Stimulated activated CD4-positive, alpha-beta T cell treated with anti-CD3 and anti-CD28 coated beads, Interleukin-12 subunit alpha, Interleukin-12 subunit beta, amount 100 ng/mL, for 48 hours (primary cell): Measurements from ENCODE around the gene KLHL18.
"Not testable (repeated sequence)": the region's sequence is repeated elsewhere in the genome, so short reads cannot be mapped to it uniquely, and the experiment has no call there.

Experiments
- DNase-seq, 3 donors: peaks; one replicate each; pipeline ENCODE4 v3.0.0-alpha.2; 2020; ENCODE audit warnings: low read depth in 2 of 3, low spot score in 1 of 3

Gene KLHL18

DNA sequence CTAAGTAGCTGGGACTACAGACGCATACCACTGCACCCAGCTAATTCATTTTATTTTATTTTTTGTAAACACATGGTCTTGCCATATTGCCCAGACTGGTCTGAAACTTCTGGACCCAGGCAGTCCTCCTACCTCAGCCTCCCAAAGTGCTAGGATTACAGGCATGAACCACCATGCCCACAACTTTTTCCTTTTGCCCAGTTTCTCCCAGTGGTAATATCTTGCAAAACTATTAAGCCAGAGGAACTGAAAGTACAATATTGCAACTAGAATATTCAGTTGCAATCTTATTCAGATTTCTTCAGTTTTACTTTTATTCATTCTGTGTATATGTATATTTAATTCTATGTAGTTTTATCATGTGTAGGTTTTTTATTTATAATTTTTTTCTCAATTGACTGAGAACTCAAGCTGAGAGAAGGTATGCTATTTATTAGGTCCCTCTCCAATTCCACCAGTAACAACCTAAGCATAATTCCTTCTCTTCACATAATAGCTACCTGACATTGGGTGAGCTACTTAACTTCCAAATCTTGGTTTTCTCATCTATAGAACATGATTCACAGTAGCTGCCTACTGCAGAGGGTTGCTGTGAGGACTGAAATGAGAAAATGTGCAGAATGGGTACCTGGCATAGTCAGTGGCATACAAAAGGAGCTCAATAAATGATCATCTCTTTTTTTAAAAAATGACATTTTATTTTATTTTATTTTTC is 30.8 kb downstream of the KLHL18 start:
- no peak for DNase-seq

DNA sequence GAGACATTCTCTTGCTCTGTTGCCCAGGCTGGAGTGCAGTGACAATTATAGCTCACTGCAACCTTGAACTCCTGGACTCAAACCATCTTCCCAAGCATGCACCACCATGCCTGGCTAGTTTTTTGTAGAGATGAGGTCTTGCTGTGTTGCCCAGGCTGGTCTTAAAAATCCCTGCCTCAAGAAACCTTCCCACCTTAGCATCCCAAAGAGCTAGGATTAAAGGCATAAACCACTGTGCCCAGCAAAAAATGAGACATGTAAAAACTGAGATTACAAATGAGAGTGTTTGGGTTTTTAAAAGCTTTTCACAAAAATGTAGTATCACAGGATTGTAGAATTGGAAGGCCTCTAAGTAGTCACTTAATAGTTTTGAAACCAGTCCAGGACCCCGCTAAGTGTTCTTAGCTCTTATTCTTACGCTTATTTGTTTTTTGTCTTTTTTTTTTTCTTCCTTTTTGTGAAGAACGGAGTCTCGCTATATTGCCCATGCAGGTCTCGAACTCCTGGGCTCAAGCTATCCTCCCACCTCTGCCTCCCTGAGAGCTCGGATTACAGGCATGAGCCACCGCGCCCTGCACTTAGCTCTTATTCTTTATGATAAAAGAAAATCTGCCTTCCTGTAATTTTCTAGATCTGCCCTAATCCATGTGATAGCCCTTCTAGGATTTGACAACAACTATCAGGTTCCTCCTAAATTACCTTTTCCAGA is 31.5 kb downstream of the KLHL18 start:
- DNase-seq: no peak

DNA sequence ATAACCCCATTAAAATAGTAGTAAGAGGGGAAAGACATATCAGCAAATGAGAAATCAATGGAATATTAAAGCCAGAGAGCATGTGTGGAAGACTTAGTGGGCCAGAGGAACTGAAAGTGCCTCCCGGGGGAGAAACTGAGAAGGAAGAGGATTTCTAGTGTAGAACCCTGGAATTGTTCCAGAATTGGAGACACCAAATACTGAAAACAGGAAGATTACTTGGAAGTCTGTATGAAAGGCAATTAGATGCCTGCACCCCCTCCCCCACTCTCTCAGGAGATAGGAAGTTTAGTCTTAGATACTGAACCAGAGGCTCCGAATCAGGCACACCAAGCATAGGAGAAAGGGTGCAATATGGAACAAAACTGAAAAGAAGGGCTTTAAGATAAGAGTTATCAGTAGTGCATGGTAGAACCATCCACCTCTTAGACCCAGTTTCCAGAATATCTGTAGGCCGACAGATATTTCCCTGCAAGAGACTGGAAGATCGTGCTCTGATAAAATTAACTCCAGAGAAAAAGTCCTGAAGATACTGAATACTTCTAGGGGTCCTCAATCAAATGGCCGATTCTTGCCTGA is 32.4 kb downstream of the KLHL18 start:
- DNase-seq: no peak

DNA sequence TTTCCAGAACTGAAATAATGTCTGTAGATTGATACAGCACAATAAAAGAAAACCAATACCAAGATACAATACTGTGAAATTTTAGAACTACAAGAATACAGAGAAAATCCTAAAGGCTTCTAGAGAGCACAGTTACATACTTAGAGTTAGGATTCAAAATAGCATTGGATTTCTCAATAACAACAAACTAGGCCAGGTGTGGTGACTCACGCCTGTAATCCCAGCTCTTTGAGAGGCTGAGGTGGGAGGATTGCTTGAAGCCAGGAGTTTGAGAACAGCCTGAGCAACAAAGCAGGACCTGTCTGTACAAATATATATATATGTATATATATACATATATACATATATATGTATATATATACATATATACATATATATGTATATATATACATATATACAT is 33.4 kb downstream of the KLHL18 start:
- not testable (repeated sequence) for DNase-seq

DNA sequence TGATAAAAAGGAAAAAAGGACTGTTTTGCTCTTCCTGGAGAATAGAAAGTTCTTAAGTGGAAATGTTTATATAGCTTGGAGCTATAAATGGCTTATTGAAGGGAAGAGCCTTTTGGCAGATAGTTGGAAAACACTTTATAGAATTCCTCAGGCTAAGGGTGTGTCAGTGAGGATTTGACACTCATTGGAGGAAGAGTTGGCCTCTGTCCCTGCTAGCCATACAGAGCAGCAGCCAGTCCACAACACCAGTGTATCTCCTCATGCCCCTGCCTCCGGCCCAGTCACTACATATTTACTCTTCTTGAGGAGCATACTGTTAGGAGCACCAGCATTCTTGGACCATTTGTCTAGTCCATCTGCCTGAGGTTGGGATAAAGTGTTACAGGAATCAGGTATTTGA is 36.2 kb downstream of the KLHL18 start:
- DNase-seq: no peak

DNA sequence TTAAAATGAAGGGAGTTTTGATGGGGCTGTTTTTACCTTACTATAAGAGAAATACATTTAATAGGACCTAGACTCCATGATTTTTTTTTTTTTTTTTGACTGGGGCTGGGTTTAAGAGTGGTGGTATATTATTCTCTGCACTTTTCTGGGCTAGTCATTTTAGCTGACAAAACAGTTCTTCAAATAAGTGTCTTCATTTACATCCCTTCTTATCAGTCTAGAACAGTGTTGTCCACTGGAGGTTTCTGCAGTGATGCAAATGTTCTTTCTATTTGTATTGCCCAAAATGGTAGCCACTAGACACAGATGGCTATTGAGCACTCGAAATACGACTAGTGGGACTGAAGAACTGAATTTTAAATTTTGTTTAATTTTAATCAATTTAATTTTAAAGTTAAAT is 37.2 kb downstream of the KLHL18 start:
- no peak for DNase-seq

DNA sequence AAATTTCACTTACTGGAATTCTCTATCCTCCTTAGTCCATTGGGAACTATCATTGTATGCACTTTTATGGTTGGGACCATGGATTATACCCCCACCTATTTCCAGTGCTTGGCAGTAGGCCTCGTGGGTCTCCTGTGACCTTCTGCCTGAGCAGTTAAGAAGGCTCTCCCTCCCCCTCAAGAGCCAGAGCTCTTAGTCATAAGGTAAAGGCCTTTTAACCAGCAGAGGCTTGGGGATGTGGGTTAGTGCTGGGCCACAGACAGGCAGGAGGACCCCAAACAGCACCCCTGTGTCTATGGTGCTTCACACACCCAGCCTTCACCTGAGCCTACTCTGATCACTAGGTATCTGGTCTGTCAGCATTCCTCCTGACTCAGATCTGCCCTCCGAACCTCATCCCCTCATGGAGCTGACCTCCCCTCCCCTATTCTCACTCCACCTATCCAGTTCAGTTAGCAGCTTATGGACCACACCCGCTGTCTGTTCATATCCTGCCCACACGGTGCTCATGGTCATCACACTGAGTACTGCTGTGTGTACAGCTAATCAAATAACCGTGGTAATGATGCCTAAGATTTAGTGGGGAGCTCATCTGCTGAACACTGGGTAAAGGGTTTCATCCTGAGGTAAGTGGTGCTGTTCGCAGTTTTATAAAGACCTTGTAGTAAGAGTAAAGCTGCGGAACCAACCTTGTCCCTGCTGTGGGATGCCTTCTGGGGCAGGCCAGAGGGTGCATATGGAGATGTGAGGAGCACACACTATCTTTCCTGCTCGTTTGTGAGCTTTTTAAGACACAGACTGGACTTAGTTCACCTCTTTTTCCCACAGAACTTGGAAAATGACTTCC is 40.9 kb downstream of the KLHL18 start:
- DNase-seq: no peak

DNA sequence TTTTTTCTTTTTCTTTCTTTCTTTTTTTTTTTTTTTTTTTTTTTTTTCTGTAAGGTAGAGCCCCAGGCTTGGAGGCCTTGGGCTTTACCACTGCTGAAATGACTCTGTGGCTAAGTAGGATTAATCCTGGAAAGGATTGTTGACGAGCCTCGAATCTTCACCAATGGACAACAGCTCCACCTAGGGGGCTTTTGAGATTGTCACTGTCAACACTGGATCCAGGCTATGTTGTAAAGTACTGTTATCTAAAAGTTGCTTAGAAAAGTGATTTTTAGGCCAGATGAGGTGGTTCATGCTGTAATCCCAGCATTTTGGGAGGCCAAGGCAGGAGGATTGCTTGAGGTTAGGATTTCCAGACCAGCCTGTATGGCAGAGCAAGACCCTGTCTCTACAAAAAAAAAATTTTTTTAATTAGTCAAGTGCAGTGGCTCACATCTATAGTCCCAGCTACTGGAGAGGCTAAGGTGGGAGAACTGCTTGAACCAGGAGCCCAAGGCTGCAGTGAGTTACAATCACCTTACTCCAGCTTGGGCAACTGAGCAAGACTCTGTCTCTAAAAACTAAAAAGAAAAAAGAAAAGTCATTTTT is 41.6 kb downstream of the KLHL18 start:
- DNase-seq: peak; percentile 5 to 48 (median 20)

DNA sequence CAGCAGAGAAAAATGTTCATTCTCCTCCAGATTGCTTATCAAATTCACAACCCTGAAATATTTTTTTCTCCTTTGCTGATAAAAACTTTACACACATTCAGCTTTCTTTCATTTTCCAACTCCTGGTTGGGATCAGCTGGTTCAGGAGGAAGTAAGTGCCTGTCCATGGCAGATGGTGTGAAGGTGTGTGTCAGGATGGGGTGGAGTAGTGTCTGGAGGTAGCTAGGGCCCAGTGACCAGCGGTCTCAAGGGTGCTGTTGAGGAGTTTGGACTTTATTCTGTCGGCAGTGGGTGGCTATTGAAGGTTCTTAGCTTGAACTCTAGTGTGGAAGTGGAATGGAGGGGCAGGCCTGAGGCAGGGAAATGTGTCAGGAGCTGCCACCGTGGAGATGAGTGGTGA is 51.2 kb downstream of the KLHL18 start:
- no peak for DNase-seq

DNA sequence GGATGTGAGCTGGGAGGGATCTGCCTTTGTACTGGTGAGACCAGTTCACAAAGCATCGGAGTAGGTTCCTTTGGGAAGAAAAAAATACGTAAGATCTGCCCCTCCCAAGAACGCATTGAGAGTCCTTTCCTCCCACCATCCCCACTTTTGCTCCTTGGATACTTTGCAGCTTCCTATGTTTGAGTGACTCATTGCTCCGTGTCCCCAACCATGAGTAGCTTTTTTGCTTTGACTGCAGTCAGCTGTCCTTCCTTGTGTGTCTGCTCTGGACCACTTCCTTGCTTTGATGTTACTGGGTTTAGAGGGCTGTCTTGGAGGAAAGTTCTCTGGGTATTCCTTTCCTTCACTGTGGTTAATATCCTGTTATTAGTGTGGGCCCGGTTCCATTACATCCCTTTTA is 54.9 kb downstream of the KLHL18 start:
- no peak for DNase-seq

DNA sequence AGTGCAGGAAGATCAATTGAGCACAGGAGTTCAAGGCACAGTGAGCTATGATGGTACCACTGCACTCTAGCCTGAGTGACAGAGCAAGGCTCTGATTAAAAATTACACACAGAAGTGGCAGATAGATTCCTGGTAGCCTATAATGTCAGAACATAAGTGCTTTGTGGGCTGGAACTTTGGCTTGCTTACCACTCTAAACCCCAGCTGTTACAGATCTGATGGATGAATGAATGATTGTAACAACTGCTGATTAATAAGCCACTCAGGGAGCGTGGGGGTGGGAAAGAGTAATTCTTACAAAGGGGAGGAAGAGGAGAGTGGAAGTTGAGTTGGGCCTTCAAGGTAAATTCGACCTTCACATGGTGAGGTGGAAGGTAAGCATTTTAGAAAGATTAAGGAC is 57.2 kb downstream of the KLHL18 start:
- DNase-seq: no peak

DNA sequence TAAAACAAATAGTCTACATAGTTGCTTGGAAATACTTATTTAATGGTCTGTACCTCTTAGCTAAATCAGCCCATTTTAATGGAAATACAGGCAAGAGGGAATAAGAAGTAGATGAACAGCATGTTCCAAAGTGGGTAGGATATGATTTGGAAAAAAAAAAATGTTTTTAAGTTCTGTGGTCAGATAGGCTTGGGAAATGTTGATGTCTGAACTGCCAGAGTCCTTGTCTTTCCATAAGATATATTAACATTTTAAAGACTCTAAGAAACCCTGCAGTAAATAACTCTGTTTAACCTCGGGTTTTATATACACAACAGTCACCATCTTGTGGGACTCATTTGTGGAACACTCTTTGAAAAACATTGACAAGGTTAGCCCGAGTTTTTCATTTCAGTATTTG is 58.1 kb downstream of the KLHL18 start:
- no peak for DNase-seq

DNA sequence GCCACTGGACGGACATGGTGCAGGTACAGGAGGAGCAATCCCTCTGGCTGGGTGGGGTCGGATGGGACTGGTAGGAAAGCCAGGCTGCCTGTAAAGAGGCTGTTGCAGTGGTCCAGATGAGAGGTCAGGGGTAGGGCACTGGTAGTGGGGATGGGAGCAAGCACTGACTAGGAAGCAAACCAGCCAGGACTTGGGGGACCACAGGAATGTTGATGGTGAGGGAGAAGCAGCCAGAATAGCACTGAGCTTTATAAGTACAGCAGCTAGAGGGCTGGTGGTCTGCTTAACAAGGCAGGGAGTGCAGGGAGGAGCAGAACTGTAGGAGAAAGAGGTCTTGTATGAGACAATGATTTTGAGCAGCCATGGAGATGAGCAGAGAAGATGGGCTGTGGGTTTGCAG is 59.4 kb downstream of the KLHL18 start:
- no peak for DNase-seq

DNA sequence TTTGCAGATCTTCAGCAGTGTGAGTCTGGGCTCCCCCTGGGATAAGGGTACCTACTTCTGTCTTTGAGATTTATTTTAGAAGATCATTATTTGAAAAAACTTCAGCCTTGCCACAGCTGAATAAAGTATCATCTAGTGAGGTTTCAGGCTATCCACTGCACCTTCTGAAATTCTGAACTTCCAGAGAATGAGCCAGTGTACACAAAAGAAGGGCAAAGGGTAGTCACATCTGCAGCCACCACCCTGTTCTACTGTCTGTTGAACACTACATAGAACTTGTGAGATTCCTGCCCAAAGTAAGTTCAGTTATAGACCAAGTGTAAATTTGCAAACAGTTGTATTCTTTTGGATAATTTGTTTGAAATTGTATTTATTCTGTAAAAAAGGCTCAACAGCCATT is 60.1 kb downstream of the KLHL18 start:
- no peak for DNase-seq

DNA sequence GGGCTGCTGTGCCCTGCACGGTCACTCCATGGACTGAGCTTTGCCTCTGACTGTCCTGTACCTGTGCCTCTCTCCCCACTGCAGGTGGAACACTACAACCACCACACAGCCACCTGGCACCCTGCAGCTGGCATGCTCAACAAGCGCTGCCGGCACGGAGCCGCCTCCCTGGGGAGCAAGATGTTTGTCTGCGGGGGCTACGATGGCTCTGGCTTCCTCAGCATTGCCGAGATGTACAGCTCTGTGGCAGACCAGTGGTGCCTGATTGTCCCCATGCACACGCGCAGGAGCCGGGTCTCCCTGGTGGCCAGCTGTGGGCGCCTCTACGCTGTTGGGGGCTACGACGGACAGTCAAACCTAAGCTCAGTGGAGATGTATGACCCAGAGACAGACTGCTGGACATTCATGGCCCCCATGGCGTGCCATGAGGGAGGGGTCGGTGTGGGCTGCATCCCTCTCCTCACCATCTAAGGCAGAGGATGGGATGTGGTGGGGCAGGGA is 60.8 kb downstream of the KLHL18 start:
- no peak for DNase-seq

DNA sequence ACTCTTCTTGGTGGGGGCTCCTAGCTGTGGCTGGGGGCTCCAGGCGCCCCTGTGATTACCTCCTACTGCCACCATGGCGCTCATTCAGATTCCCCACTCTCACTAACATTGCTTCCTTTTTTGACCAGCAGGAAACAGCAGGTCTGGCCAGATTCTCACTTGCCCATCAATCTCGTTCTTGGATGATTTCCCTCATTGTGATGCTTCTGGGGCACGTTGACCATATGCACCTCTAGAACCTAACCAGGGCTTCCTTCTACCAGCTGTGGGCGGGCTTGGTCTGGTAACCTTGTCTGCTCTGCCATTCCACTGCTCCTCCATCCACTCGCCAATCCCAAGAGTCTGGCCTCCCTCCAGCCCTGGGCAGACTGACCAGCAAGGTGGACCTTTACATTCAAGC is 62.2 kb downstream of the KLHL18 start:
- DNase-seq: no peak

DNA sequence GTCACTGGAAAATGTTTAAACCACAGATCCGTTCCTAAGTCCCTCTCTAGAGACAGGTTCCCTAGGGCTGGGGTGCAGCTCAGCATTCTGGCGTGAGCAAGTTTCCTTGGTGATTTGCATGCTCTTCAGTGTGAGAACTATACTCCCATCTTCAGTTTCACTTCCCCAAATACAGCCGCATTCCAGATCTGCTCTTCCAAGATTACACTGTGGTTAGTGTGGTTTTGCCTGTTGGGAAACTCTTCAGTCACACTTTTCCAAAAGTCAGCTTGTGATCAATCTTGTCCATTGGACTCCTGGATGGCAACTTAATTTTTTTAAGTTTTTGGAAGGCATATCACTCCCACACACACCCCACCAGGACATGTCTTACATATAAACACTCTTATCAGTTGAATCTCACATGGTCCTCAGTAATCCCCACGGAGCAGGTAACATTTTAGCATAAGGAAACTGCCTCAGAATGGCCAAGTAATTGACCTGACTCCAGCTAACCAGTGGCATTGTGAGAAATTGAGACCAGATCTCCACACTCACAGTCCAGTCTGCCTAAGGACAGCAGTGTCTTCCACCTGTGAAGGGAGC is 64.6 kb downstream of the KLHL18 start:
- no peak for DNase-seq

DNA sequence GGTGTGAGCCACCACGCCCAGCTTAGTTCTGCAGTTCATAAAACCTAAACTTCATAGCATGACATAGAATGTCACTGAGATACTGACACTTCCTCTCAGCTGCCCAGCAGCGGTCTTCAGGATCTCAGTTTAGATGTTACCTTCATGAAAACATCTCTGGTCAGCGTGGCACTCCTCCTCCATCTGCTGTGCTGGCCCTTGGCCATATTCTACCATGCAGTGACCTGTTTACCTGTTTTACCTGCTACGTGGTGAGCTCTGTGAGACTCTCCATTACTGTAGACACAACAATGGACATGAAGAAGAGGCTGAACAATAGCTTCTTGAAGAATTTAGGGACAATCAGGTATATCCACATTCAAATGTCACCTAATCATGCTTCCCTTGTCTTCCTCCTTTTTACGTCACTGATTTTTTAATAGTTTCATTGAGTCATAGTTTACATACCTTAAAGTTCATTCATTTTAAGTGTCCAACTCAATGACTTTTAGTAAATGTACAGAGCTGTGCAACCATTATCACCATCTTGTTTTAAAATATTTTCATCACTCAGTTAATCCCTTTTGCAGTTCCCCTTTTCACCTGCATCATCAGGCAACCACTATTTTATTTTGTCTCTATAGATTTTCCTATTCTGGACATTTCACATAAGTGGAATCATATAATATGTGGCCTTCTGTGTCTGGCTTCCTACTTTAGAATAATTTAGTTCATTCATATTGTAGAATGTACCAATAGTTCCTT is 65.8 kb downstream of the KLHL18 start:
- no peak for DNase-seq

DNA sequence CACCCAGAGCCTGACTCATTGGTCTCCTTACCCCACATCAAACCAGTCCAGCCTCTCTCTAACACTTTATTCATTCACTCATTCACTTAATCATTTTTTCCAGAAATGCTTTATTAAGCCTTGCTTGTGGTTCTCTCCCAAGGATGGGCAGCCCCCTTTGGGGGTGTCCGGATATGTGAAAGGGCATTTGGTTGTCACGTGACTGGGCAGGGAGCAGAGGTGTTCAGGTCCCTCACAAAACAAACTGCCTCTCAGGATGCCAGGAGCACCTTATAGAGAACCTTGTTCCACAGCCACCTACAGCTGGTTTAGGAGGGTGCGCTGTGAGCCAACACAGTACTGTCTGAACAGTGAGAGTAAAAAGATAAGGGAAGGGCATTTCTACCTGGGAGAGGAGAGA is 72.3 kb downstream of the KLHL18 start:
- no peak for DNase-seq

DNA sequence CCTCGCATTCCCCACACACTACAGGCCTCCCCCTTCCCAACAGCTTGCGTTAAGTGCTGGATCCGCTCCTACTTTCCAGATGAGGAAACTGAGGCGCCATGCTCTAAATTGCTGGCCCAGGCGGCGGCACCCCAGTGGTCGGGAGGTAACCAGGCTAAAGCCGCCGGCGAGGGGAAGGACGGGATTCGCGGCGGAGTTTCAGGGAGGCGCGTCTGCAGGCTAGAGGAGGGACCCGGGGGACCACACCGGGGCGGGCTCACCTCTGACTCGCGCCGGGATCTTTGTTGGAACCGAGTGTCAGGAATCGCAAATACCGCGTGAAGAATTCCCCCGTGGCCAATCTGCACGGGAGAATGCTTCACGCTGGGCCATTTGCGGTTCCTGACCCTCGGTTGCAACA is 73.5 kb downstream of the KLHL18 start:
- no peak for DNase-seq
